ENCODE data around the gene BRIP1.

- no peak for TF ChIP-seq CTCF (IDR thresholded peaks at IDR 0.05; ENCODE audit: insufficient read depth, low read depth, low read length)
- TF ChIP-seq EZH2 (IDR thresholded peaks at IDR 0.05; ENCODE audit: insufficient read depth, low read length), result no peak
Observed at GRCh38 chr17:61660746-61661485, 202.4 kb downstream of the BRIP1 start.
